GM18861 (cell line): ENCODE data around the gene FOXN3.
A peak's percentile ranks its signal among the peaks of the same experiment; 100 is the strongest.

Source experiments
- ATAC-seq: cut with Tn5 transposase; IDR thresholded peaks from one replicate; pipeline ENCODE4 v1.9.1; 2021; ENCODE audit not compliant: unreplicated experiment

The FOXN3 gene

GRCh38 chr14:89432226-89432625 lies 15.2 kb upstream of the FOXN3 start:
- ATAC-seq, result no peak

- peak; percentile 76 for ATAC-seq
Observed at GRCh38 chr14:89430391-89431236, 13.6 kb upstream of the FOXN3 start.

GRCh38 chr14:89429199-89430181 lies 12.5 kb upstream of the FOXN3 start:
- ATAC-seq, result no peak

GRCh38 chr14:89428546-89429198 lies 11.6 kb upstream of the FOXN3 start:
- no peak for ATAC-seq

GRCh38 chr14:89428173-89428523 lies 11.1 kb upstream of the FOXN3 start:
- no peak for ATAC-seq

- ATAC-seq, result no peak
Observed at GRCh38 chr14:89427426-89428172, 10.6 kb upstream of the FOXN3 start.

GRCh38 chr14:89425931-89426330 lies 8.9 kb upstream of the FOXN3 start:
- peak; percentile 25 for ATAC-seq

GRCh38 chr14:89424241-89424640 lies 7.2 kb upstream of the FOXN3 start:
- no peak for ATAC-seq

- ATAC-seq, result no peak
Observed at GRCh38 chr14:89422952-89423345, 5.9 kb upstream of the FOXN3 start.

- ATAC-seq, result no peak
Observed at GRCh38 chr14:89422181-89422951, 5.3 kb upstream of the FOXN3 start.

GRCh38 chr14:89420502-89420901 lies 3.5 kb upstream of the FOXN3 start:
- ATAC-seq, result no peak

GRCh38 chr14:89419973-89420482 lies 3.0 kb upstream of the FOXN3 start:
- no peak for ATAC-seq

GRCh38 chr14:89418976-89419375 lies 1.9 kb upstream of the FOXN3 start:
- ATAC-seq, result no peak

- ATAC-seq, result no peak
Observed at GRCh38 chr14:89418452-89418851, 1.4 kb upstream of the FOXN3 start.

GRCh38 chr14:89417465-89418225 lies 612 bp upstream of the FOXN3 start:
- peak; percentile 53 for ATAC-seq

GRCh38 chr14:89416002-89416995 lies 734 bp downstream of the FOXN3 start:
- peak; percentile 87 for ATAC-seq

GRCh38 chr14:89415159-89415558 lies 1.9 kb downstream of the FOXN3 start:
- ATAC-seq, result no peak

GRCh38 chr14:89411976-89412375 lies 5.1 kb downstream of the FOXN3 start:
- no peak for ATAC-seq
